HepG2 (cell line): ENCODE results near the gene SHROOM1. TPM values are rescaled to one million over a fixed set of nuclear protein-coding genes. Genes with fewer than 3 reads are reported as not detected.

Experiments used
- AGO1 ChIP-seq: fragments of 200-400 bp; formaldehyde crosslinking; IDR thresholded peaks from 2 replicates; pipeline ENCODE4 v1.6.1; 2017; ENCODE audit warnings: mild to moderate bottlenecking, low read depth, low read length, moderate library complexity; ENCODE audit not compliant: poor library complexity, severe bottlenecking
- CBX5 ChIP-seq: sonication (generic); formaldehyde crosslinking; IDR thresholded peaks from 2 replicates; pipeline ENCODE4 v1.4.0; 2020; ENCODE audit warnings: missing genetic modification reagents, borderline replicate concordance
- ELF1 ChIP-seq: sonication (generic); formaldehyde crosslinking; IDR thresholded peaks from 2 replicates; pipeline ENCODE4 v1.4.0; 2020; ENCODE audit warnings: missing genetic modification reagents
- HMG20B ChIP-seq: conservative IDR thresholded peaks from 2 replicates; pipeline ENCODE4 v1.6.1; 2016; ENCODE audit warnings: missing genetic modification reagents, missing compliant biosample characterization
- NR2F6 ChIP-seq, 2 experiments: IDR thresholded peaks; 2 replicates each; pipeline ENCODE4 v1.6.1; 2016; ENCODE audit warnings: antibody characterized with exemption in 1 of 2, mild to moderate bottlenecking in 1 of 2
- POGZ ChIP-seq: sonication (generic); formaldehyde crosslinking; IDR thresholded peaks from 2 replicates; pipeline ENCODE4 v1.4.0; 2020; ENCODE audit warnings: mild to moderate bottlenecking, missing genetic modification reagents
- RARA ChIP-seq: IDR thresholded peaks from 2 replicates; pipeline ENCODE4 v1.6.1; 2016; ENCODE audit warnings: missing genetic modification reagents, missing compliant biosample characterization
- RBAK ChIP-seq: sonication (generic); formaldehyde crosslinking; IDR thresholded peaks from 2 replicates; pipeline ENCODE4 v1.5.1; 2020; ENCODE audit warnings: mild to moderate bottlenecking, missing genetic modification reagents
- TGIF2 ChIP-seq: IDR thresholded peaks from 2 replicates; pipeline ENCODE4 v1.6.1; 2016; ENCODE audit warnings: control low read depth, missing compliant biosample characterization
- ZBTB7A ChIP-seq: sonication (generic); formaldehyde crosslinking; IDR thresholded peaks from 2 replicates; pipeline ENCODE4 v1.8.0; 2022; ENCODE audit warnings: mild to moderate bottlenecking, missing genetic modification reagents
- ZNF136 ChIP-seq: sonication (generic); formaldehyde crosslinking; IDR thresholded peaks from 2 replicates; pipeline ENCODE4 v1.8.1; 2022; ENCODE audit warnings: low read depth, mild to moderate bottlenecking, moderate library complexity, missing genetic modification reagents
- ZNF367 ChIP-seq: sonication (generic); formaldehyde crosslinking; IDR thresholded peaks from 2 replicates; pipeline ENCODE4 v1.4.0; 2020; ENCODE audit warnings: missing genetic modification reagents, borderline replicate concordance
- ZNF430 ChIP-seq: sonication (generic); formaldehyde crosslinking; IDR thresholded peaks from 2 replicates; pipeline ENCODE4 v1.9.0; 2021; ENCODE audit warnings: mild to moderate bottlenecking, missing genetic modification reagents
- ZNF44 ChIP-seq: sonication (generic); formaldehyde crosslinking; IDR thresholded peaks from 2 replicates; pipeline ENCODE4 v1.5.1; 2020; ENCODE audit warnings: mild to moderate bottlenecking, missing genetic modification reagents
- ZNF670 ChIP-seq: sonication (generic); formaldehyde crosslinking; IDR thresholded peaks from 2 replicates; pipeline ENCODE4 v1.8.0; 2022; ENCODE audit warnings: mild to moderate bottlenecking, missing genetic modification reagents, borderline replicate concordance
- ZNF709 ChIP-seq: sonication (generic); formaldehyde crosslinking; IDR thresholded peaks from 2 replicates; pipeline ENCODE4 v1.5.0; 2020; ENCODE audit warnings: mild to moderate bottlenecking, missing genetic modification reagents
- ZNF788 ChIP-seq: sonication (generic); formaldehyde crosslinking; IDR thresholded peaks from 2 replicates; pipeline ENCODE4 v1.5.0; 2020; ENCODE audit warnings: mild to moderate bottlenecking, missing genetic modification reagents, borderline replicate concordance
- ZSCAN21 ChIP-seq: sonication (generic); formaldehyde crosslinking; IDR thresholded peaks from 2 replicates; pipeline ENCODE4 v1.8.0; 2022; ENCODE audit warnings: mild to moderate bottlenecking, missing genetic modification reagents, moderate library complexity, borderline replicate concordance
- ZSCAN29 ChIP-seq: sonication (generic); formaldehyde crosslinking; conservative IDR thresholded peaks from 2 replicates; pipeline ENCODE4 v1.4.0; 2020; ENCODE audit warnings: mild to moderate bottlenecking, missing genetic modification reagents
- polyA plus RNA-seq, 8 experiments: library from polyadenylated mRNA; depleted of rRNA in 3 of 8; stranded (reverse) in 7 of 8; unstranded in 1 of 8; fragments of >200 nt; fragmentation: Illumina TruSeq in 4 of 8; extraction: Trizol in 4 of 8; gene quantifications; 2 replicates each; pipeline versions ENCODE4 v1.2.1 to v1.2.3, GENCODE V29; 2011 to 2016; ENCODE audit warnings: low read depth in 4 of 8, missing spikeins in 1 of 8, mixed read lengths in 1 of 8; ENCODE audit not compliant: insufficient read depth in 1 of 8
- total RNA-seq, 5 experiments: library from RNA; depleted of rRNA; stranded (reverse); fragments of >200 nt; fragmentation: Illumina TruSeq; extraction: Trizol; gene quantifications; 2 replicates each; pipeline ENCODE4 v1.2.3, GENCODE V29; 2016; ENCODE audit warnings: low read depth in 1 of 5
- TF ChIP-seq, protein P1 (sequence below): sonication (generic); formaldehyde crosslinking; IDR thresholded peaks from 2 replicates; pipeline ENCODE4 v1.4.0; 2020; ENCODE audit warnings: mild to moderate bottlenecking, missing genetic modification reagents
- TF ChIP-seq, protein P2 (sequence below): sonication (generic); formaldehyde crosslinking; IDR thresholded peaks from 2 replicates; pipeline ENCODE4 v1.5.0; 2020; ENCODE audit warnings: missing genetic modification reagents
- TF ChIP-seq, protein P3 (sequence below): sonication (generic); formaldehyde crosslinking; conservative IDR thresholded peaks from 2 replicates; pipeline ENCODE4 v1.4.0; 2020; ENCODE audit warnings: missing genetic modification reagents
- TF ChIP-seq, protein P4 (sequence below): sonication (generic); formaldehyde crosslinking; IDR thresholded peaks from 2 replicates; pipeline ENCODE4 v1.5.0; 2020; ENCODE audit warnings: mild to moderate bottlenecking, low read depth, missing genetic modification reagents, borderline replicate concordance
- TF ChIP-seq, protein P5 (sequence below): sonication (generic); formaldehyde crosslinking; IDR thresholded peaks from 2 replicates; pipeline ENCODE4 v1.5.0; 2020; ENCODE audit warnings: missing genetic modification reagents, mild to moderate bottlenecking, borderline replicate concordance
- TF ChIP-seq, protein P6 (sequence below): sonication (generic); formaldehyde crosslinking; IDR thresholded peaks from 2 replicates; pipeline ENCODE4 v1.5.0; 2020; ENCODE audit warnings: missing genetic modification reagents

SHROOM1 gene
- total and polyA plus RNA-seq, 2 of the 13 experiments (the other 11 are each of a cell fraction or from before 2014, with no cell fraction given): 18.2 to 25.7 TPM

DNA sequence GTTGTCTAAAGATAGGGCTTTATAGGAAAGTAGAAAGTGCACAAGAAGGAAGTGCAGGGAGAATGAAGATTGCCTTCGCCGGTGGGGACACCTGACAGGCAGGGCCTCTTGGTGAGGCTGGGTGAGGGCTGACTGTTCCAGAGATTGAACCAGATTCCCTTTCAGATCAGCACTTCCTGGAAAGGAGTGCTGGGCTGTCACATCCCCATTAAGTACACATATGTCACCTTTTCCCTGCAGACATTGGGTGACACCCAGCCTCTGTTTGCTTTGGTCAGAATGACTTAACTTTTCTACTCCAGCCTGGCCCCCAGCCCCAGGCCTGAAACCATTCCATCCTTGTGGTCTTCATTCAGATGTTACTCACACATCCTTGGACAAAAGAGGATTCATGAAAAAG, 7.4 kb upstream of the SHROOM1 start (continued):
- TF ChIP-seq HMG20B (CRISPR knock-in tag) (0 out of 2 replicates have a peak, but pooled peaks have one; percentile 31), ZNF670 (CRISPR knock-in tag) (no peak), ZNF709 (CRISPR knock-in tag) (0 out of 2 replicates have a peak, but pooled peaks have one; percentile 14), ZSCAN29 (CRISPR knock-in tag) (no peak), RARA (peak; percentile 91), ZNF367 (CRISPR knock-in tag) (no peak), ZNF788 (CRISPR knock-in tag) (0 out of 2 replicates have a peak, but pooled peaks have one; percentile 37), NR2F6 (IDR thresholded peaks at IDR 0.05) (0 out of 2 replicates have a peak, but pooled peaks have one; percentile 10), NR2F6 (CRISPR knock-in tag; IDR thresholded peaks at IDR 0.05) (peak; percentile 64), RBAK (CRISPR knock-in tag) (no peak), ZNF44 (CRISPR knock-in tag) (no peak), ZNF136 (CRISPR knock-in tag) (no peak), ZSCAN21 (peak; percentile 71), POGZ (CRISPR knock-in tag) (no peak), ZNF430 (peak; percentile 37; the same call in 1 of the 2 replicates), AGO1 (no peak), ELF1 (CRISPR knock-in tag) (peak; percentile 91), TGIF2 (CRISPR knock-in tag) (peak; percentile 65; the same call in 1 of the 2 replicates), CBX5 (CRISPR knock-in tag) (peak; percentile 34; the same call in 1 of the 2 replicates), ZBTB7A (CRISPR knock-in tag) (peak; percentile 67; the same call in 1 of the 2 replicates)
- TF ChIP-seq, protein P1, sequence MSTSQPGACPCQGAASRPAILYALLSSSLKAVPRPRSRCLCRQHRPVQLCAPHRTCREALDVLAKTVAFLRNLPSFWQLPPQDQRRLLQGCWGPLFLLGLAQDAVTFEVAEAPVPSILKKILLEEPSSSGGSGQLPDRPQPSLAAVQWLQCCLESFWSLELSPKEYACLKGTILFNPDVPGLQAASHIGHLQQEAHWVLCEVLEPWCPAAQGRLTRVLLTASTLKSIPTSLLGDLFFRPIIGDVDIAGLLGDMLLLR (CRISPR knock-in tag): no peak
- TF ChIP-seq, protein P2, sequence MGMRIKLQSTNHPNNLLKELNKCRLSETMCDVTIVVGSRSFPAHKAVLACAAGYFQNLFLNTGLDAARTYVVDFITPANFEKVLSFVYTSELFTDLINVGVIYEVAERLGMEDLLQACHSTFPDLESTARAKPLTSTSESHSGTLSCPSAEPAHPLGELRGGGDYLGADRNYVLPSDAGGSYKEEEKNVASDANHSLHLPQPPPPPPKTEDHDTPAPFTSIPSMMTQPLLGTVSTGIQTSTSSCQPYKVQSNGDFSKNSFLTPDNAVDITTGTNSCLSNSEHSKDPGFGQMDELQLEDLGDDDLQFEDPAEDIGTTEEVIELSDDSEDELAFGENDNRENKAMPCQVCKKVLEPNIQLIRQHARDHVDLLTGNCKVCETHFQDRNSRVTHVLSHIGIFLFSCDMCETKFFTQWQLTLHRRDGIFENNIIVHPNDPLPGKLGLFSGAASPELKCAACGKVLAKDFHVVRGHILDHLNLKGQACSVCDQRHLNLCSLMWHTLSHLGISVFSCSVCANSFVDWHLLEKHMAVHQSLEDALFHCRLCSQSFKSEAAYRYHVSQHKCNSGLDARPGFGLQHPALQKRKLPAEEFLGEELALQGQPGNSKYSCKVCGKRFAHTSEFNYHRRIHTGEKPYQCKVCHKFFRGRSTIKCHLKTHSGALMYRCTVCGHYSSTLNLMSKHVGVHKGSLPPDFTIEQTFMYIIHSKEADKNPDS (CRISPR knock-in tag): no peak; the same call in 1 of the 2 replicates
- TF ChIP-seq, protein P3, sequence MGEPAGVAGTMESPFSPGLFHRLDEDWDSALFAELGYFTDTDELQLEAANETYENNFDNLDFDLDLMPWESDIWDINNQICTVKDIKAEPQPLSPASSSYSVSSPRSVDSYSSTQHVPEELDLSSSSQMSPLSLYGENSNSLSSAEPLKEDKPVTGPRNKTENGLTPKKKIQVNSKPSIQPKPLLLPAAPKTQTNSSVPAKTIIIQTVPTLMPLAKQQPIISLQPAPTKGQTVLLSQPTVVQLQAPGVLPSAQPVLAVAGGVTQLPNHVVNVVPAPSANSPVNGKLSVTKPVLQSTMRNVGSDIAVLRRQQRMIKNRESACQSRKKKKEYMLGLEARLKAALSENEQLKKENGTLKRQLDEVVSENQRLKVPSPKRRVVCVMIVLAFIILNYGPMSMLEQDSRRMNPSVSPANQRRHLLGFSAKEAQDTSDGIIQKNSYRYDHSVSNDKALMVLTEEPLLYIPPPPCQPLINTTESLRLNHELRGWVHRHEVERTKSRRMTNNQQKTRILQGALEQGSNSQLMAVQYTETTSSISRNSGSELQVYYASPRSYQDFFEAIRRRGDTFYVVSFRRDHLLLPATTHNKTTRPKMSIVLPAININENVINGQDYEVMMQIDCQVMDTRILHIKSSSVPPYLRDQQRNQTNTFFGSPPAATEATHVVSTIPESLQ: no peak
- TF ChIP-seq, protein P4, sequence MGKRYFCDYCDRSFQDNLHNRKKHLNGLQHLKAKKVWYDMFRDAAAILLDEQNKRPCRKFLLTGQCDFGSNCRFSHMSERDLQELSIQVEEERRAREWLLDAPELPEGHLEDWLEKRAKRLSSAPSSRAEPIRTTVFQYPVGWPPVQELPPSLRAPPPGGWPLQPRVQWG: no peak
- TF ChIP-seq, protein P5, sequence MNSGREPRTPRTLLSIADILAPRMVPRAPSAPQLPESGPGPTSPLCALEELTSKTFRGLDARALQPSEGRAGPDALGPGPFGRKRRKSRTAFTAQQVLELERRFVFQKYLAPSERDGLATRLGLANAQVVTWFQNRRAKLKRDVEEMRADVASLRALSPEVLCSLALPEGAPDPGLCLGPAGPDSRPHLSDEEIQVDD (CRISPR knock-in tag): no peak
- TF ChIP-seq, protein P6, sequence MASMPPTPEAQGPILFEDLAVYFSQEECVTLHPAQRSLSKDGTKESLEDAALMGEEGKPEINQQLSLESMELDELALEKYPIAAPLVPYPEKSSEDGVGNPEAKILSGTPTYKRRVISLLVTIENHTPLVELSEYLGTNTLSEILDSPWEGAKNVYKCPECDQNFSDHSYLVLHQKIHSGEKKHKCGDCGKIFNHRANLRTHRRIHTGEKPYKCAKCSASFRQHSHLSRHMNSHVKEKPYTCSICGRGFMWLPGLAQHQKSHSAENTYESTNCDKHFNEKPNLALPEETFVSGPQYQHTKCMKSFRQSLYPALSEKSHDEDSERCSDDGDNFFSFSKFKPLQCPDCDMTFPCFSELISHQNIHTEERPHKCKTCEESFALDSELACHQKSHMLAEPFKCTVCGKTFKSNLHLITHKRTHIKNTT: no peak
